ENCODE data around the gene G0S2.

The G0S2 gene

DNA sequence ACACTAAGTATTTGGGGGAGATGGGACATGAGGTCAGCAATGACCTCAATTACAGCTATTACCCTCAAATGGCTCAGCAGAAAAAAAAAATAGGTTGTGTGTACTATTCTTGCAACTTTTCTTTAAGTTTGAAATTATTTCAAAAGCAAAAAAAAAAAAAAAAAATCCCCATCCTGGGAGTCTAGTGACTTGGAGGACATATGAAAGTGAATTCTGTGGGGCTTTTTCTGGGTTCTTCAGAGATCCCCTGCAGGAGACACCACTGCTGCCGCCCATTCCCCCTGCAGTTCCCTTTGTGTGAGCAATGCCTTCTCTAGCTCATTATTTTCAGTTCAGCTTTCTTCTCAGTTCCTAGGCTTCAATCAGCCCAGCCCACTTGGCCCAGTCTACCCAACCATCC is 46.1 kb downstream of the G0S2 start:
- DNase-seq: no peak

- no peak for DNase-seq
Measured at GRCh38 chr1:209723265-209723664, 48.1 kb downstream of the G0S2 start.

GRCh38 chr1:209723756-209724693 is 48.8 kb downstream of the G0S2 start:
- no peak for DNase-seq
